HG02571 (cell line): ENCODE results near the gene ADSS1.

Experiments
- ATAC-seq: cut with Tn5 transposase; IDR thresholded peaks from one replicate; pipeline ENCODE4 v1.9.1; 2021; ENCODE audit warnings: mild to moderate bottlenecking, moderate library complexity; ENCODE audit not compliant: unreplicated experiment

ADSS1 gene

GRCh38 chr14:104723651-104724406 is at the start of gene ADSS1:
Gene ADSS1, plus strand, starts transcription at chr14:104724229. Its CDS starts 42 bp downstream, at chr14:104724271.
- ATAC-seq, result peak; percentile 51

- ATAC-seq, result no peak
Measured at GRCh38 chr14:104675447-104675846, 48.6 kb upstream of the ADSS1 start.

- ATAC-seq, result no peak
Measured at GRCh38 chr14:104676130-104676693, 47.8 kb upstream of the ADSS1 start.

- ATAC-seq, result no peak
Measured at GRCh38 chr14:104676694-104677511, 47.1 kb upstream of the ADSS1 start.

GRCh38 chr14:104677512-104678332 is 46.3 kb upstream of the ADSS1 start:
- no peak for ATAC-seq

GRCh38 chr14:104678346-104678745 is 45.7 kb upstream of the ADSS1 start:
- ATAC-seq, result no peak

GRCh38 chr14:104678901-104679705 is 44.9 kb upstream of the ADSS1 start:
- no peak for ATAC-seq

- no peak for ATAC-seq
Measured at GRCh38 chr14:104680056-104680805, 43.8 kb upstream of the ADSS1 start.

- no peak for ATAC-seq
Measured at GRCh38 chr14:104680806-104681688, 43.0 kb upstream of the ADSS1 start.

- no peak for ATAC-seq
Measured at GRCh38 chr14:104681689-104682074, 42.3 kb upstream of the ADSS1 start.

- no peak for ATAC-seq
Measured at GRCh38 chr14:104682107-104682593, 41.9 kb upstream of the ADSS1 start.

- no peak for ATAC-seq
Measured at GRCh38 chr14:104683653-104684448, 40.2 kb upstream of the ADSS1 start.

GRCh38 chr14:104684449-104684821 is 39.6 kb upstream of the ADSS1 start:
- ATAC-seq, result no peak

GRCh38 chr14:104685216-104685997 is 38.6 kb upstream of the ADSS1 start:
- ATAC-seq, result no peak

- ATAC-seq, result no peak
Measured at GRCh38 chr14:104685998-104686610, 37.9 kb upstream of the ADSS1 start.
